OCI-LY7 (cell line): Measurements from ENCODE around the gene SLC16A1.

ENCODE experiments used
- EZH2phosphoT487 ChIP-seq: fragments of 200-600 bp; sonication (generic); IDR thresholded peaks from 2 replicates; pipeline ENCODE4 v1.6.1; 2018; ENCODE audit warnings: low read depth, borderline replicate concordance, mild to moderate bottlenecking, mixed run types, antibody characterized with exemption, low read length, moderate library complexity, mixed read lengths
- TF ChIP-seq, protein P1 (sequence below): fragments of 200-600 bp; sonication (generic); conservative IDR thresholded peaks from 2 replicates; pipeline ENCODE4 v1.5.1; 2014; ENCODE audit warnings: mild to moderate bottlenecking, antibody characterized with exemption, low read length, moderate library complexity, mixed read lengths

DNA sequence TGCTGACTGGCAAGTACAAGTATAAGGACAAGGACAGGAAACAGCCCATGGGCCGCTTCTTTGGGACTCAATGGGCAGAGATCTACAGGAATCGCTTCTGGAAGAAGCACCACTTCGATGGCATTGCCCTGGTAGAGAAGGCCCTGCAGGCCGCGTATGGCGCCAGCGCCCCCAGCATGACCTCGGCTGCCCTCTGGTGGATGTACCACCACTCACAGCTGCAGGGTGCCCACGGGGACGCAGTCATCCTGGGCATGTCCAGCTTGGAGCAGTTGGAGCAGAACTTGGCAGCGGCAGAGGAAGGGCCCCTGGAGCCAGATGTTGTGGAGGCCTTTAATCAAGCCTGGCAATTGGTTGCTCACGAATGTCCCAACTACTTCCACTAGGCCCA, 32.0 kb downstream of the SLC16A1 start:
- TF ChIP-seq, protein P1, sequence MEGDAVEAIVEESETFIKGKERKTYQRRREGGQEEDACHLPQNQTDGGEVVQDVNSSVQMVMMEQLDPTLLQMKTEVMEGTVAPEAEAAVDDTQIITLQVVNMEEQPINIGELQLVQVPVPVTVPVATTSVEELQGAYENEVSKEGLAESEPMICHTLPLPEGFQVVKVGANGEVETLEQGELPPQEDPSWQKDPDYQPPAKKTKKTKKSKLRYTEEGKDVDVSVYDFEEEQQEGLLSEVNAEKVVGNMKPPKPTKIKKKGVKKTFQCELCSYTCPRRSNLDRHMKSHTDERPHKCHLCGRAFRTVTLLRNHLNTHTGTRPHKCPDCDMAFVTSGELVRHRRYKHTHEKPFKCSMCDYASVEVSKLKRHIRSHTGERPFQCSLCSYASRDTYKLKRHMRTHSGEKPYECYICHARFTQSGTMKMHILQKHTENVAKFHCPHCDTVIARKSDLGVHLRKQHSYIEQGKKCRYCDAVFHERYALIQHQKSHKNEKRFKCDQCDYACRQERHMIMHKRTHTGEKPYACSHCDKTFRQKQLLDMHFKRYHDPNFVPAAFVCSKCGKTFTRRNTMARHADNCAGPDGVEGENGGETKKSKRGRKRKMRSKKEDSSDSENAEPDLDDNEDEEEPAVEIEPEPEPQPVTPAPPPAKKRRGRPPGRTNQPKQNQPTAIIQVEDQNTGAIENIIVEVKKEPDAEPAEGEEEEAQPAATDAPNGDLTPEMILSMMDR: no peak
- no peak for TF ChIP-seq EZH2phosphoT487
